AG10803 (cell line): Measurements from ENCODE around the gene POMGNT1.

Experiments used
- DNase-seq: peaks from one replicate; pipeline ENCODE4 v3.0.0; 2010; ENCODE audit warnings: low read depth
- H3K4me3 ChIP-seq: 2 replicates; pipeline ENCODE4 v1.5.1; 2011; ENCODE audit warnings: mild to moderate bottlenecking, low read length, control low read depth
- CTCF ChIP-seq: conservative IDR thresholded peaks from 2 replicates; pipeline ENCODE4 v1.5.1; 2011; ENCODE audit warnings: mild to moderate bottlenecking, low read length, control low read depth, inconsistent platforms

Gene POMGNT1

GRCh38 chr1:46172321-46172720 is 25.9 kb downstream of the POMGNT1 start:
- no peak for TF ChIP-seq CTCF
- no peak for DNase-seq

GRCh38 chr1:46171871-46172270 is 26.4 kb downstream of the POMGNT1 start:
- no peak overlapping the region for H3K4me3 ChIP-seq
- no peak for DNase-seq
- TF ChIP-seq CTCF = no peak

More at GRCh38 chr1:46172321-46172720, 25.9 kb downstream of the POMGNT1 start:
- H3K4me3 ChIP-seq = no peak overlapping the region

GRCh38 chr1:46171351-46171750 is 26.9 kb downstream of the POMGNT1 start:
- H3K4me3 ChIP-seq = no peak overlapping the region
- TF ChIP-seq CTCF = no peak
- no peak for DNase-seq

- no peak overlapping the region for H3K4me3 ChIP-seq
- no peak for DNase-seq
- no peak for TF ChIP-seq CTCF
Measured at GRCh38 chr1:46169811-46170454, 28.3 kb downstream of the POMGNT1 start.

GRCh38 chr1:46168477-46168876 is 29.8 kb downstream of the POMGNT1 start:
- DNase-seq = no peak
- no peak overlapping the region for H3K4me3 ChIP-seq
- TF ChIP-seq CTCF = no peak

GRCh38 chr1:46166521-46167462 is 31.4 kb downstream of the POMGNT1 start:
- DNase-seq = no peak
- H3K4me3 ChIP-seq = peak overlapping the region; percentile 51

More at GRCh38 chr1:46166521-46167462, 31.4 kb downstream of the POMGNT1 start:
- no peak for TF ChIP-seq CTCF
